ENCODE data around the gene DOCK1. TPM values are rescaled to one million over a fixed set of nuclear protein-coding genes. Genes with fewer than 3 reads are reported as not detected.
A peak's percentile ranks its signal among the peaks of the same experiment; 100 is the strongest.

DOCK1 gene
- total and polyA plus RNA-seq, 2 experiments from 2014 or later = 22.8 to 45.6 TPM

DNA sequence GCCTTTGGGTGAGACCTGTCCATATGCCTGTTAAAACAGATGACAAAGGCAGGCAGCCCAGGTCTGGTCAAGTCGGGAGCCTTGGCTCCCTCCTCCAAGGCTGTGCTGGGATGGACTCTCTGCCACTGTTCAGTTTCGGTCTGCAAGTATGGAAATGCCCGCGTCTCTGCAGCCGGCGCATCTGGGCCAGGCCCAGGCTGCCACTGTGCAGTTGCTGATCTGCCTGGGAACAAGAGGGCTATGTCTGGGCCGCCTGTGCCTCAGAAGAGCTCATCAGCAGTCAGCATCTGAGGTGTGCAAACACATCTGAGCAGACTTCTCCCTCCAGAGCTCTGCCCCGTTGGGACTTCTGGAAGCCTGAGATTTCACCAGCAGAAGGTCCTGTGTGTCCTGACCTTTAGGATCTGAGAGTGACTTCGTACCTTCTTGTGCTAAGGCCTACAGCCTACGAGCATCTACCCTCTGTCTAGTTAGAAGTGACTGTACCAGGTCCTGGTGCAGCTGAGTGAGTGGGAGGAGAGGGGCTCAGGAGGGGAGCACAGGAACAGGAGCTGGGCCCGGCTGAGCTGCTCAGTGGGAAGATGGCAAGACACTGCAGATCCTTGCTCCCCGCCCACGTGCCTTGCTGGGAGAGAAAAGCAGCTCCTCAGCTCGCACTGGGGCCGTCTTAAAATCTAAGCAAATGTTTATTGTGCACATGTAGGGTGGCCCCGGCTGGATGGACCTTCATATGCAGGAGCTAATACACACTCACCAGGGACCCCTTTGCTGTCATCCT lies 50.9 kb downstream of the DOCK1 start:
- Histone ChIP-seq H3F3A (ENCODE audit: insufficient read depth) (no peaks in the 10 kb centered on the region), H3K4me1 (ENCODE audit: insufficient read depth) (no peaks in the 10 kb centered on the region), H3K4me3 (no peak overlapping the region), H3K27ac (no peak overlapping the region), H3K9me3 (ENCODE audit: low read depth) (no peaks in the 10 kb centered on the region), H3K4me2 (ENCODE audit: unreplicated experiment) (no peak overlapping the region), H3K9ac (no peak overlapping the region; the same call in 1 of the 2 replicates), H2AFZ (no peak overlapping the region), H3K36me3 (ENCODE audit: low read depth) (no peaks in the 10 kb centered on the region), H4K20me1 (ENCODE audit: insufficient read depth) (peaks cover 8% of the 10 kb centered on the region; the same call in 1 of the 2 replicates), H3K79me2 (ENCODE audit: insufficient read depth) (peaks cover 98% of the 10 kb centered on the region), H3K27me3 (replicated peaks; ENCODE audit: insufficient read depth) (no peaks in the 10 kb centered on the region), H3K9me2 (ENCODE audit: insufficient read depth) (no peaks in the 10 kb centered on the region)
- DNase-seq = peak; percentile 13
- WGBS, 2 experiments (ENCODE audit: low coverage in 1 of 2, low lambda C conversion rate in 2 of 2, missing lambda C conversion rate in 2 of 2) = 54 to 56% methylated on average over 15 to 16 of the region's 16 CpGs
- TF ChIP-seq EZH2phosphoT487 (IDR thresholded peaks at IDR 0.05; ENCODE audit: insufficient read depth, low read depth) (no peak), EZH2 (IDR thresholded peaks at IDR 0.05; ENCODE audit: insufficient read depth, poor library complexity, severe bottlenecking) (no peak)
- in situ Hi-C loops (cut with MboI) = no loop called here

DNA sequence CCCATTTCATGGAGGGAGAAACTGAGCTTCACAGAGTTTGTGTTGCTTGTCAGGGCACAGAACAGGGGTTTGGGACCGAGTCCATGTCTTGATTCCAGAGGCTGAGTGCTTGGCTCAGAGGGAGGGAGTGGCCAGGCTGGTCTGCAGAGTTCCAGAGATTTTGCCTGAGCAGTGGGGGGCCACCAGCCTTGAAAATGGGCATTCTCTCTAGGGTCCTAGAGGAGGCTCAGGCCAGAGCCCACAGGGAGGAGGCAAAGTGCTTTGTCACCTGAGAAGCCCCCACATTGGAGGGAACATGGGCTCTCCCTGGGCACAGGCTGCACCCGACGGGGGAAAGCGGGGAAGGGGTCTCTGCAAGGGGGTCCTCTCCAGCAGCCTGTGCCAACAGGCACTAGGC lies 51.5 kb downstream of the DOCK1 start:
- in situ Hi-C loops (cut with MboI) = no loop called here

DNA sequence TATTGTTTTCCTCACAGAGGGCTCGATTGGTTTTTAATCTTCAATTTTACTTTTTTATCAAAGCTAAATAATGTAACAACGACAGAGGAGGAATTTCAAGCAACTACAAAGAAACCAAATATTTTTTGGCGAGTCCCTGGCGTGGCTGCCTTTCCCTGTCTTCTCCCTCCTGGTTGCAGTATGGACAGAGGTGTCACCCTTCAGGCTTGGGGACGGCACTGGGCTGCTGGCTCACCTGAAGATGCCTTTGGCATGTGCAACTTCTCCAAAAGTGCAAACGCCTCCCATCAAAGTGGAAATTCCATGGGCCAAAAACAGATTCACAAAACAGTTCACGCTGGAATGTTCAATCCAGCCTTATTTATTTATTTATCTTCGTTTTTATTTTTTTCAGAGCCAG lies 51.9 kb downstream of the DOCK1 start:
- Histone ChIP-seq H3K36me3 (ENCODE audit: low read depth) (no peaks in the 10 kb centered on the region), H3K27me3 (replicated peaks; ENCODE audit: insufficient read depth) (no peaks in the 10 kb centered on the region), H4K20me1 (ENCODE audit: insufficient read depth) (peaks cover 7% of the 10 kb centered on the region; the same call in 1 of the 2 replicates), H3K27ac (no peak overlapping the region), H3K9me3 (ENCODE audit: low read depth) (no peaks in the 10 kb centered on the region), H3K9me2 (ENCODE audit: insufficient read depth) (no peaks in the 10 kb centered on the region), H3K9ac (no peak overlapping the region), H3K79me2 (ENCODE audit: insufficient read depth) (peaks cover 98% of the 10 kb centered on the region), H2AFZ (no peak overlapping the region), H3K4me3 (no peak overlapping the region), H3F3A (ENCODE audit: insufficient read depth) (no peaks in the 10 kb centered on the region), H3K4me1 (ENCODE audit: insufficient read depth) (no peaks in the 10 kb centered on the region), H3K4me2 (ENCODE audit: unreplicated experiment) (no peak overlapping the region)
- TF ChIP-seq EZH2phosphoT487 (IDR thresholded peaks at IDR 0.05; ENCODE audit: insufficient read depth, low read depth) = no peak
- no peak for TF ChIP-seq EZH2 (IDR thresholded peaks at IDR 0.05; ENCODE audit: insufficient read depth, poor library complexity, severe bottlenecking)
- no peak for DNase-seq
- in situ Hi-C loops (cut with MboI) = no loop called here
- 87% methylated on average over 8 of the region's 8 CpGs for WGBS, 2 experiments (ENCODE audit: low coverage in 1 of 2, low lambda C conversion rate in 2 of 2, missing lambda C conversion rate in 2 of 2)

More for the DNA sequence above, 51.5 kb downstream of the DOCK1 start:
- no peaks in the 10 kb centered on the region for H3K9me2 ChIP-seq (ENCODE audit: insufficient read depth)
- H3K9ac ChIP-seq = no peak overlapping the region
- TF ChIP-seq EZH2 (IDR thresholded peaks at IDR 0.05; ENCODE audit: insufficient read depth, poor library complexity, severe bottlenecking) (no peak), EZH2phosphoT487 (IDR thresholded peaks at IDR 0.05; ENCODE audit: insufficient read depth, low read depth) (no peak)
- WGBS, 2 experiments (ENCODE audit: low coverage in 1 of 2, low lambda C conversion rate in 2 of 2, missing lambda C conversion rate in 2 of 2) = 84 to 85% methylated on average over 4 of the region's 4 CpGs
- no peak overlapping the region for H2AFZ ChIP-seq
- no peaks in the 10 kb centered on the region for H3K4me1 ChIP-seq (ENCODE audit: insufficient read depth)
- peaks cover 8% of the 10 kb centered on the region; the same call in 1 of the 2 replicates for H4K20me1 ChIP-seq (ENCODE audit: insufficient read depth)
- H3K4me3 ChIP-seq = no peak overlapping the region
- no peaks in the 10 kb centered on the region for H3K27me3 ChIP-seq (replicated peaks; ENCODE audit: insufficient read depth)
- no peak for DNase-seq
- H3K9me3 ChIP-seq (ENCODE audit: low read depth) = no peaks in the 10 kb centered on the region
- H3K4me2 ChIP-seq (ENCODE audit: unreplicated experiment) = no peak overlapping the region
- H3F3A ChIP-seq (ENCODE audit: insufficient read depth) = no peaks in the 10 kb centered on the region
- H3K27ac ChIP-seq = no peak overlapping the region
- peaks cover 98% of the 10 kb centered on the region for H3K79me2 ChIP-seq (ENCODE audit: insufficient read depth)
- no peaks in the 10 kb centered on the region for H3K36me3 ChIP-seq (ENCODE audit: low read depth)

DNA sequence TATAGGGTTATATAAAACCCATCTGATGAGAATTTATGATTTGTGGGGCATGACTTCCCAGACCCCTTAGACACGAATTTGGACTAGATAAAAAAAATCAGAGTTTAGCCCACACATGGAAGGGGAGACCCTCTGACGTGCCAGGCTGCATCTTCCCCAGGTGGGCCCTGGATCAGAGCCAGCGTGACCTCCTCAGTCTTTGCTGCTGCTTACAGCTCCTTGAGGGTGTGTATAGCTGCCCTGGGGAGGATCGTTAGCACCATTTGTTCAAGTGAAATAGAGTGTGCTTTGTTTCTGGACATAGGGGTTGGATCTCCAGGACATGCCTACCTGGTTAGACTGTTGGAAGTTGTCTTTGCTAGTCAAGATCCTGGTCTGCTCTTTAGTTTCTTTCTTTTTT lies 54.2 kb downstream of the DOCK1 start:
- no peaks in the 10 kb centered on the region for H3K36me3 ChIP-seq (ENCODE audit: low read depth)
- H3K4me2 ChIP-seq (ENCODE audit: unreplicated experiment) = no peak overlapping the region
- no peak overlapping the region for H2AFZ ChIP-seq
- H3K9ac ChIP-seq = no peak overlapping the region
- TF ChIP-seq EZH2 (IDR thresholded peaks at IDR 0.05; ENCODE audit: insufficient read depth, poor library complexity, severe bottlenecking) (no peak), EZH2phosphoT487 (IDR thresholded peaks at IDR 0.05; ENCODE audit: insufficient read depth, low read depth) (no peak)
- no peaks in the 10 kb centered on the region for H3F3A ChIP-seq (ENCODE audit: insufficient read depth)
- peaks cover 98% of the 10 kb centered on the region for H3K79me2 ChIP-seq (ENCODE audit: insufficient read depth)
- no peak overlapping the region for H3K27ac ChIP-seq
- in situ Hi-C loops (cut with MboI) = no loop called here
- no peaks in the 10 kb centered on the region for H3K27me3 ChIP-seq (replicated peaks; ENCODE audit: insufficient read depth)
- 97 to 98% methylated on average over 4 of the region's 4 CpGs for WGBS, 2 experiments (ENCODE audit: low coverage in 1 of 2, low lambda C conversion rate in 2 of 2, missing lambda C conversion rate in 2 of 2)
- H4K20me1 ChIP-seq (ENCODE audit: insufficient read depth) = peaks cover 4% of the 10 kb centered on the region; the same call in 1 of the 2 replicates
- no peaks in the 10 kb centered on the region for H3K4me1 ChIP-seq (ENCODE audit: insufficient read depth)
- no peak overlapping the region for H3K4me3 ChIP-seq
- no peaks in the 10 kb centered on the region for H3K9me2 ChIP-seq (ENCODE audit: insufficient read depth)
- DNase-seq = no peak
- no peaks in the 10 kb centered on the region for H3K9me3 ChIP-seq (ENCODE audit: low read depth)
